HEK293 (cell line): ENCODE data around the gene ROBO1.

ENCODE experiments used
- ATF2 ChIP-seq: fragments of 450-650 bp; formaldehyde crosslinking; IDR thresholded peaks from 2 replicates; pipeline ENCODE4 v1.5.1; 2016; ENCODE audit warnings: missing biosample characterization, missing genetic modification characterization, low read depth
- BCL11A ChIP-seq: fragments of 450-650 bp; formaldehyde crosslinking; IDR thresholded peaks from 2 replicates; pipeline ENCODE4 v1.5.1; 2016; ENCODE audit warnings: low read depth, missing biosample characterization, missing genetic modification characterization
- CTCF ChIP-seq: fragments of 450-650 bp; formaldehyde crosslinking; IDR thresholded peaks from 2 replicates; pipeline ENCODE4 v1.5.1; 2016; ENCODE audit warnings: missing biosample characterization, missing genetic modification characterization
- PBX3 ChIP-seq: sonication (generic); formaldehyde crosslinking; IDR thresholded peaks from 2 replicates; pipeline ENCODE4 v1.8.1; 2022; ENCODE audit warnings: mild to moderate bottlenecking, moderate library complexity, missing genetic modification reagents
- SP2 ChIP-seq: fragments of 450-650 bp; formaldehyde crosslinking; IDR thresholded peaks from 2 replicates; pipeline ENCODE4 v1.5.1; 2016; ENCODE audit warnings: missing biosample characterization, missing genetic modification characterization
- ZNF138 ChIP-seq: fragments of 450-650 bp; formaldehyde crosslinking; IDR thresholded peaks from 2 replicates; pipeline ENCODE4 v1.5.1; 2016; ENCODE audit warnings: missing biosample characterization, missing genetic modification characterization, borderline replicate concordance
- ZNF239 ChIP-seq: fragments of 450-650 bp; formaldehyde crosslinking; IDR thresholded peaks from 2 replicates; pipeline ENCODE4 v1.5.1; 2016; ENCODE audit warnings: missing biosample characterization, missing genetic modification characterization
- ZNF274 ChIP-seq, 2 experiments: fragments of 200-500 bp in 1 of 2; fragments of 450-650 bp in 1 of 2; sonication (Bioruptor generic) in 1 of 2; formaldehyde crosslinking in 1 of 2; IDR thresholded peaks; 2 replicates each; pipeline versions ENCODE4 v1.5.1 to v1.6.1; 2014 to 2016; ENCODE audit warnings: borderline replicate concordance in 1 of 2, inconsistent platforms in 1 of 2, low read length in 1 of 2, missing biosample characterization in 1 of 2, missing genetic modification characterization in 1 of 2

GRCh38 chr3:79109754-79110153 is 658.0 kb downstream of the ROBO1 start:
- TF ChIP-seq CTCF (tag by site-specific recombination) (no peak), ZNF138 (no peak), BCL11A (tag by site-specific recombination) (no peak), ZNF239 (tag by site-specific recombination) (no peak), ATF2 (no peak), PBX3 (CRISPR knock-in tag) (no peak), SP2 (no peak), ZNF274 (IDR thresholded peaks at IDR 0.05; ENCODE audit: low read length) (no peak), ZNF274 (tag by site-specific recombination; IDR thresholded peaks at IDR 0.05; ENCODE audit: borderline replicate concordance) (no peak)
